Ramos (cell line): ENCODE measurements around the gene SLC13A3.

ENCODE experiments used
- in situ Hi-C: fragments of 300-500 bp; cut with MboI; formaldehyde crosslinking; loops from one replicate; pipeline ENCODE4 v1.14.3; 2022; ENCODE audit warnings: low sequenced_read_pairs; ENCODE audit not compliant: unreplicated experiment

The SLC13A3 gene

DNA sequence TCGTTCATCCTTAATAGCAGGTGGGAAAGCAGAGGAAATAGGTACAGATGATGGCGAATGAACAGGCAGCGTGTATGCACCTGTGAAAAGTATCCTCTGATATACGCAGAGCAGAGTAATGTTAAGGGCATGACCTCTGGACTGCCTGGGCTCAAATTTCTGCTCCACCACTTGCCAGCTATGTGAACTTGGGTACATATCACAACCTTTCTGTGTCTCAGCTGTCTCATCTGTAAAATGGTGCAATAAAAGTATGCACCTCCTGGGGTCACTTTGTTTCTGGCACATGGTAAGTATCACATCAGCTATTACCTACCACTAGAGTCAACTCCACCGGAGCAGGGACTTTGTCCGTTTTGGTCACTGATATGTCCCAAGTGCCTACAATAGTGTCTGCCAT is 103.3 kb downstream of the SLC13A3 start:
- in situ Hi-C loops = no loop called here

DNA sequence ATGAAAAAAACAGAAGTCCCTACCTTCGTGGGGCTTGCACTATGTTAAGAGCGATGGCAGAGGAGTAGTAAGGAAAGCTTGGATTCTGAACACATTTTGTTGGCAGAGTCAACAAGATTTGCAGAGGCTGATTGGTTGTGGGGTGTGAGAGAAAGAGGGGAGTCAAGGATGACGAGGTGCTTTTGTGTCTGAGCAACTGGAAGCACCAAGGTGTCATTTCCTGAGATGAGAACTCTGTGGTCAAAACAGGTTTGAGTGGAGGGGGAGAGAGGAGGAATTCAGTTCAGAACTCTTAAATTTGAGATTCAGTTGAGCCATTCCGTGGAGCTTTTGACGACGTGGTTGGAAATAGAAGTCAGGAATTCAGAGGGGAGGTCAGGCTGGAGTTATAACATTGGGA is 104.3 kb downstream of the SLC13A3 start:
- in situ Hi-C loops = no loop called here

DNA sequence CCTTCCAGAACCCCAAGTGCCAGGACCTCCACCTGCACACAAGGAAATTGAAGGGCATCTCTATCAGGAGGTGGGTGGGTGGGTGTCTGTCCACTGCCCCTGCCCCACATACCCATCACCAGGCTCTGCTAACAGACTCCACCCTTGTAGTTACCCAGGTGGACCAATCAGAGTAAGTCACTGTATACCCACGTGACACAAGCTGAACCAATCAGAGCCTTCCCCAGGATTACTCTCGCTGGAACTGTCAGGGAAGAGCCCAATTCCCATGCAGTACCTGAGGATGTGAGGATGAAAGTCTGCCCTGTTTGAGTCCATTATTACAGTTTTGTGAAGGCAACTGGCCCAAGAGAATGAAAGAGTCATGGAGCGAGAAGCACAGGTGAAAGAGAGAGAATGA is 105.0 kb downstream of the SLC13A3 start:
- in situ Hi-C loops = no loop called here

DNA sequence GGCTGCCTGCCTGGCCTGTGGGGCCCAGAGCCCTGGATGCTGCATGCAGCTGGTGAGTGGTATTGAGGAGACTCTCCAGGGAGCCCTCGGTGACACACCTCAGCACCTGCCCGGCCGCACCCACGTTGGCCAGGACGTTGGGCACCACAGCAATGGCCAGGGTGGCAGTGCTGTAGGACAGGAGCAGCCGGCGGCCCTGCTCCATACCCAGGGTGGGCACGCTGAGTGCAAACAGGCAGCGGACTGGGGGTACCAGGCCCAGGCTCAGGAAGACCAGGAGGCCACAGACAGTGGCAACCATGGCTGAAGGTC is 105.5 kb downstream of the SLC13A3 start:
- in situ Hi-C loops = no loop called here

DNA sequence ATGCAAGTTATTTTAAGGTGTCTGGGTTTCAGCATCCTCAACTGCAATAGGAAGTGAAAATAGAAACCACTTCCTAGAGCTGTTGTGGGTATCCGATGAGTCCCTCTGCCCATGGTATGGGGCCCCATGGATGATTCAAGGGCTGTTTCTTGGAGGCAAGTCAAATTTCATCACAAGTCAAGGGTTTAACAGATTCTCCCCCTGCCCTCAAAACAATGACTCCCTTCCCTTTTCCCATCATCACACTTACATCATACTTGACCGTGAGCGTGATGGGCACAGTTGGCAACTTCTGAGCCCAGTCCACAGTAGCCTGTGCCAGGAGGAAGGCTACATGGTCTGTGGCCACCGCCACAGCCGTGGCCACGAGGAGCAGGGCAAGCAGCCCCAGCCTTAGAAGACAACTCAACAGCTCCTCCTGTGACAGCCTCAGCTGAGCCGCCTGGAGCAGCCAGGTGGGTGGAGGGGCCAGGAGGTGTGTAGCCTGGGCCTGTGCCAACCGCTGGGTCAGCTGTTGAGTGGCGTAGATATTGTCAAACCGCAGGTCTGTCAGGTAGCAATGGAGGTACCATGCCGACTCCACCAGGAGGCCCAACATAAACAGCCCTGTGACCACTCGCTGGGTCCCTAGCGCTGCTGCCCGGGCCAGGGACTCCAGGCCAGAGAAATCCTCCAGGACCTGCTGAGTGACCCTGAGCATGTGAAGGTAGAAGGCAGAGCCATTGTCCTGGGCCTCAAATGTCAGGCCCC is 106.0 kb downstream of the SLC13A3 start:
- in situ Hi-C loops = no loop called here

DNA sequence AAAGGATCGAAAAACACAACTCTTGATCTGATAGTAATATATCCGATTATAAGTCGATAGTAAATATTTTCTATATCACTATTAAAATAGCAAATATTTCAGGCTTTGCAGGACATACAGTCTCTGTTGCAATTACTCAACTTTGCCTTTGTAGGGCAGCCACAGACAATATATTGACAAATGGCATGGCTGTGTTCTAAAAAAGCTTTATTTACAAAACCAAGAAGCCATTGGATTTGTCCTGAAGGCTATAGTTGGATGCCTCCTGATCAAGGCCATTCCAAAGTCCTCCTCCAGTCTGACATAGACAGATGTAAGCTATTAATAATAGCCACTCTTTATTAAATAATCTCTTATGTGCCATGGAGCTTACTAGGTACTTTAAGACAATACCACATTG is 106.7 kb downstream of the SLC13A3 start:
- in situ Hi-C loops = no loop called here

DNA sequence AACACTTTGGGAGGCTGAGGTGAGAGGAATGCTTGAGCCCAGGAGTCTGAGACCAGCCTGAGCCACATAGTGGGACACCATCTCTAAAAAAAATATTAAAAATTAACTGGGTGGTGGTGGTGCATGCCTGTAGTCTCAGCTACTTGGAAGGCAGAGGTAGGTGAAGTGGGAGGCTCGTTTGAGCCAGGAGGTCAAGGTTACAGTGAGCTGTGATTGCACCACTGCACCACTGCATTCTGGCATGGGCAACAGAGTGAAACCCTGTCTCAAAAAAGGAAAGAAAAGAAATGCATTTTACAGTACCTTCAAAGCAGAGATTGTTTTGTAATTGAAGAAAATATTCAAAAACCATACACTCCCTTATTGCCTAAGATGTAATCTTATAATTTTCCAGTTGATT is 107.3 kb downstream of the SLC13A3 start:
- in situ Hi-C loops = no loop called here

DNA sequence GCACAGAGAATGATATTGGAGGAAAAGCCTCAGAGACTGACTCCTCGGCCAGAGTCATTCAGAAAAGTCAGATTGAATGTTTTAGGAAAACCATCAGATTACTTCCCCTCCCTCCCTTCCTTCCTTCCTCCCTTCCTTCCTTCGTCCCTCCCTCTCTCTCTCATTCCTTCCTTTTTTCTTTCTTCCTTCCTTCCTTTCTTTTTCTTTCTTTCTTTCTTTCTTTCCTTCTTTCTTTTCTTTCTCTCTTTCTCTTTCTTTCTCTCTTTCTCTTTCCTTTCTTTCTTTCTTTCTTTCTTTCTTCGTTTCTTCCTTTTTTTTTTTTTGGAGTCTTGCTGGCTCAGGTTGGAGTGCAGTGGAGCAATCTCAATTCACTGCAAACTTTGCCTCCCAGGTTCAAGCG is 108.2 kb downstream of the SLC13A3 start:
- in situ Hi-C loops = no loop called here

DNA sequence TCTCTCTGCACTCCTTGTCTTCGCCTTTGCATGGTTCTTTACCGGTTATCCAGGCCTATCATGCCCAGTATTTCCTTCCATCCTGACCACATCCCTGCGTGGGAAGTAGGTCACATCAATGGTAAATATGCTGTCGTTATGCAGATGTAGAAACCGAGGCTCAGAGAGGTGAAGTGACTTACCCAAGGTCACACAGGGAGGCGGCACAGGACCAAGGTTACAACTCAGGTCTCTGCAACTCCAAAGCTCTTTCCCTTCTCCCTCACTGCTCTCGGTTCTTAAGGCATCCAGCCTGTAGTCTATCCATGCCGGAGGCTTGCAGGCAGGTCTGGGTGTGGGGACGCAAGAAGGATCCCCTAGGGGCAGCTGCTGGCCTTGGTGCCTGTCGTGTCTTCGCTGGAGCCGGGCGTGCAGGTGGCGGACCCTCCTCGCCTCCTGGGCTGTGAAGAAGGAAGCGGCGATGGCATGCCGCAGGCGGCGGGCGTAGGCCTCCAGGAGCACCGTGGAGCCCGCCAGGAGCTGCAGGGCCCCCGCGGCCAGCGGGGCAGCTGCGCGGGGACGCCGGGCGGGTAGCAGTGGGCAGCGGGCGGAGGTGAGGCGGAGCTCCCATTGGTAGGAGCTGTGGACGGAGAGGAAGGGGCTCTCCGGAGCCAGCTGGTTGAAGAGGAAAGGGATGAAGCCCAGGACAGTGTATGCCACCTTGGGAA is 109.9 kb downstream of the SLC13A3 start:
- in situ Hi-C loops = no loop called here

DNA sequence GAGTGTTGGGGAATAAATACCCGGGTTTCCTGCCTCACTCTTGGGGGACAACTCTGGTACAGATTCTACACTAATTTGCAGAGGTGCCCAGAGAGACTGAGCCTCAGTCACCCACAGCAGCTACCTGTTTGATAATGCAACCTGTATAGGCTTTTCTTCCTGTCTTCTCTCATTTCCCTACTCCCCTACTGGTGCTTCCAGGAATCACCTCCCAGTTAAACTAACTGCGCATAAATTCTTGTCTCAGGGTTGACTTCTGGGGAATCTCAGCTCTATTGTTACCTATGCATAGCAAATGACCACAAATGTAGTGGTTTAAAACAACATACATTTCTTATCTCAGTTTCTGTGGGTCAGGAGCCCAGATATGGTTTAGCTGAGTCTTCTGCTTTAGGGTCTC is 112.1 kb downstream of the SLC13A3 start:
- in situ Hi-C loops = no loop called here

DNA sequence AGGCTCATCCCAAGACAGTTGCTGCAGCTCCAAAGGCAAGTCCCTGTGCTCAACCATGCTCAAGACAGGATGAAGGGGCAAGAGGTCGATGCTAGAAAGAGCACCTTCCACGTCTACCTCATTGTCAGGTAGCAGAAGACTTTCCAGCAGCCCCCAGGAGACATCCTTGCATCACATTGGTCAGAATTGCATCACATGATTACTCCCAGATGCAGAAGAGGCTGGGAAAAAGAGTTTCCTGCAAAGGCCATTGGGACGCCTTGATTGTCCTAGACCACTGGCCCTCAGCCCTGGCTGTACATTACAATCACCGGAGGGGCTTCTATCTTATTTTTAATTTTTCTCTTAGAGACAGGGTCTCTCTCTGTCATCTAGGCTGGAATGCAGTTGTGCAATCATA is 120.6 kb downstream of the SLC13A3 start:
- in situ Hi-C loops = no loop called here

DNA sequence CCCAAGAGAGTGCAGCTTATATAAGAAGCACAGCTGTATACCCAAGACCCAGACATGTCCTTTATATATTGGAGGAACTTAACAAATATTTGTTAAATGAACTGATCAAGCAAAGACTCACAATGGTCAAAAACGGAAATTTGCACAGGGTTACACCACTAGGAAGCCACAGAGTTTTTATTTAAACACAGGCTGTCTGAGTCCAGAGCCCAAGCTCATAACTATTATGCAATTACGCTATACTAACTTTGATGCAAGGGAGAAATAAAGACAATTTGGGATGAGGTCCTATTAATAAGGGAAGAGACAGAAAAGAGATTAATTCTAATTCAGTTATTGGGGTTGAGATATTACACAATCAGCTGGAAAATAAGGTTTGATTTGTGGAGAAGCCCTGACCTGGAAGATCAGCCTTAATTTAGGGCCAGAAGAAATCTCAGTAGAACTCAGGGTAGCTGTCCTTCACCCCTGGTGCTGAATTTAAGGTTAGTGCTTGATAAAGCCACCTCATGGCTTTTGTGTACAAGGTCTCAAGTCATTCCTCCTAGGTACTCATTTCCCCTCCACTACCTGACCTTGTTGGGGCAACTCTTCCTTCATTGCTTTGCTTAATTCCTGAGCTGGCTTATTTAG is 127.4 kb downstream of the SLC13A3 start:
- in situ Hi-C loops = no loop called here

DNA sequence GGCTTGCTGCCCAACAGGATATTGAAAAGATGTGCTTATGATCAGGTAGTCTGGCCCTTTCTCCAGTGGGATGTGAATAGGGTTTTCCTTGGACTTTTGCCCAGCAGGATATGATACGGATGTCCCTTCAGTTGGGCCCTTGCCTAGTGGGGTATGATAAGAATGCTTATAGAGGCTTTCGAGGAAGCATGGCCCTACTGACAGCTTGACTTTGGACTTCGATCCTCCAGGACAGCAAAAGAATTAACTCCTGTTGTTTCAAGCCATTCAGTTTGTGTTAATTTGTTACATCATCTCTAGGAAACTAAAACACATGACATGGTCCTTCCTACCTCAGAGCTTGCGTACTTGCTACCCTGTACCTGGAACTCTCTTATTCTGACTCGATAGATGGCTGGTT is 128.2 kb downstream of the SLC13A3 start:
- in situ Hi-C loops = no loop called here

DNA sequence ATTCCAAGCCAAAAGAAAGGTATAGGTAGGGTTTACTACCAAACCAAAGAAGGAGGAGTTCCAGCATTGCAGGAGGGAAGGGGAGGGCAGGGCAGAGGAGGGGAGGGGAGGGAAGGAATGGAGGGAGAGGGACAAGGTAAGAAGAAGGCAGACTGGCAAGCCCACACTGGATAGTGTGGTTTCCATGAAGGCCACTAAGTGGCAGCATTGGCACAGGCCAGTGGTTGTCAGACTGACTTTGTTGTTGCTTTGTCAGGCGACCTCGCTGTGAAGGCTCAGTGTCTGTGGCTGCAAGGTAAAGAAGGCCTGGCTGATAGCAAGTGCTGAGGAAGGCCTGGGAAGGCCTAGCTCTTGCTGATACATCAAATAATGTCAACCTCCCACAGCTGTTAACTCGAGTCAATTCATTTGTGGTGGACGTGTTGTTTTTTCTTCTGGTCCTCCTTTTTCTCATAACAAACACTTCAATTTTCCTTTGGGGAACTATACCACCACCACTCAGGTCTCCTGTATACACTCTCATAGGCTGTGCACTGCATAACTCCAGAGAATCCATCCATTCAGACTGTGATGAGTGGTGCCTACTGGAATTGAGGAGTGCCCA is 130.2 kb downstream of the SLC13A3 start:
- in situ Hi-C loops = no loop called here

DNA sequence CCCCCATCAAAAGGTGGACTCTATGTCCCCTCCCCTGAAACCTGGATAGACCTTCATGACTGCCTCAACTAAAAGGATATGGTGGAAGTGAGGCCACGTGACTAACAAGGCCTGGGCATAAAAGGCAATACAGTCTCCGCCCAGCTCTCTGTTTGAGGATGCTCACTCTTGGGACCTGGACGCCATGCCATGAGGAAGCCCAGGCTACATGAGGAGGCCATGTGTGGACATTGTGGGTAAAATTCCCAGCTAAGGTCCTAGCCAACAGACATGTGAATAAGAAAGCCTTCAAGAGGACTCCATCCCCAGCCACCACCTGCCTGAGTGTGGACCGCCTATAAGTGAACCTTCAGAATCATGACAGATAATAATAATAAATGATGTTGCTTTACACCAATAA is 130.7 kb downstream of the SLC13A3 start:
- in situ Hi-C loops = no loop called here

DNA sequence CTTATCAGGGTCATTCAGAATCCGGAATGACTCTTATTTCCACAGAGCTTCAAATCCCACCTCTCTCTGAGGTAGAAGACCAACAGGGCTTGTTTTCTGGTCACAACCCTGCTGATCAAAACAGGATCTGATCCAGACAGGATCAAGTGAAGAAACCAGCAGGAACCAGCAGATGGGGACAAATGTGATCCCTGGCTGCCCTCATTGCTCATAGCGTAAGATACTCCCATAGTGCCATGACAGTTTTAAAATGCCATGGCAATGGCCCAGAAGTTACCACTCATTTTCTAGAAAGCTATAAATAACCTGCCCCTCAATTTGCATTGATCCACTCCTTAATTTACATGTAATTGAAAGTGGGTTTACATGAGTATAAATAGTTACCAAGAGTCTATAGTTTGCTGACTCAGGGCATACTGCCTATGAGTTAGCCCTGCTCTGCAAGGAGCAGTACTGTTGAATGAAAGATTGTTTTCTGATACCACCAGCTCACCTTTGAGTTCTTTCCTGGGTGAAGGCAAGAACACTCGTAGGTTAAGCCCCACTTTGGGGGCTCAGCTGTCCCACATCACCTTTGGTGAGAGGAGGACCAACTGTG is 131.7 kb downstream of the SLC13A3 start:
- in situ Hi-C loops = no loop called here

DNA sequence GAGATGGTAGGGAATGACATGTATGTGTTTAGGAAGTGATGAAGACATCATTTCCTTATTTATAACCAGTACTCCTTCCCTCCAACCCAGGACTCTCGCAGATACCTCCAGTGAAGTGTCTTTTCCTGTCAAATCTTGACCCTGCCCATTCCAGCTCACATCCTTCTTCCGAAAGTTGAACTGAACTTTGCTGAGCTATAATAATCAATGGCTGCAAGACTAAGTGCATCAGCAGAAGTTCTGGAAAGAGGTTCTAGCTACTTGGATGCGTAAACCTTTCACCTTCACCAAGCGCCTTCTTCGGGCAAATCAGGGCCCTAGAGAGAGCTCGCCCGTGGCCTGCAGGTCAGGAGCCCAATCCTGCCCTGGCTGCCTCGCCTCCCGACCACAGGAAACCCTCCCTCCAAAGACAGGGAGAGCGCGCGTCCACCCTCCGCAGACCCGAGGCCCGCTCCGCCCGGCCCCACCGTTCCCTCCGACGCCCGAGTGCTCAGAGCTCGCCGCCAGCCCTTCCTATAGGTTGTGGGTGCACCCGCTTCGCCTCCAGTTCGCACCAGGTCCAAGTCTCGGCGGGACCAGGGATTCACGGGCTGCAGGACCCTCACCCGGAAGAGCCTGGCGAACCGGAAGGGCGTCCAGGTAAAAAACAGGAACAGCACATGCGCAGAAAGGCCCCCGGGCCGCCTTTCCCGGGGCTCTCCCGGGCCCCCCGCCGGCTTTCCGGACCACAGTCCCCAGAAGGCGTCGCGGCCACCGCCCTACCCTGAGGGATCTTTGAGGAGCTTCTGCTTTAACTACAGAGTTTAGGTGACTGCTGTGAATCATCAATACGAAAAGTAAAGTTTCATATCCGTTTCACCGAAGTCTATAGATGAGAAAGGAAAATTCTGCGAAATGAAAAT is 138.1 kb downstream of the SLC13A3 start, which contains the start of gene ZNF334:
TSS of gene ZNF334 (minus strand) at position 617 of the 902 bp plus-strand sequence. CDS start 1,457 bp downstream, outside the sequence.
- in situ Hi-C loops = no loop called here

DNA sequence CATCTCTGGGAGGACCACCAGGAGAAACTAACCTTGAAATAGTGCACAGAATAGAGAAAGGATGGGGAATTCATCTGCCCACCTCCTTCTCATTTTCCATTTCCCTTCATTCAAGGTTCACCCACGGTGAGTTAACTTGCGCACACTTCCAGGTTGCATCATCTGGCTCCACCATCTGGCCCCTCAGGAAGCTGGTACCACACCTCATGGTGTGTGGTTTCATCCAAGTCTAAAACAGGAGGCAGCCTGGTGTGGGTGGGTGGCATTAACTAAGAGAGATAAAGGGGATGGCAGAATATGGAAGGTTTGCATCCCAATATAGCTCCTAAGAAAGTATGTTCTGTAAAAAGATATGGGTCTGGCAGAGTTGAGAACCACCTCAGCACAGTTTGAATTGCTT is 141.7 kb downstream of the SLC13A3 start:
- in situ Hi-C loops = no loop called here
